ENCODE measurements around the gene RAMP1.
"Not testable (repeated sequence)": the region's sequence is repeated elsewhere in the genome, so short reads cannot be mapped to it uniquely, and the experiment has no call there.

Gene RAMP1

DNA sequence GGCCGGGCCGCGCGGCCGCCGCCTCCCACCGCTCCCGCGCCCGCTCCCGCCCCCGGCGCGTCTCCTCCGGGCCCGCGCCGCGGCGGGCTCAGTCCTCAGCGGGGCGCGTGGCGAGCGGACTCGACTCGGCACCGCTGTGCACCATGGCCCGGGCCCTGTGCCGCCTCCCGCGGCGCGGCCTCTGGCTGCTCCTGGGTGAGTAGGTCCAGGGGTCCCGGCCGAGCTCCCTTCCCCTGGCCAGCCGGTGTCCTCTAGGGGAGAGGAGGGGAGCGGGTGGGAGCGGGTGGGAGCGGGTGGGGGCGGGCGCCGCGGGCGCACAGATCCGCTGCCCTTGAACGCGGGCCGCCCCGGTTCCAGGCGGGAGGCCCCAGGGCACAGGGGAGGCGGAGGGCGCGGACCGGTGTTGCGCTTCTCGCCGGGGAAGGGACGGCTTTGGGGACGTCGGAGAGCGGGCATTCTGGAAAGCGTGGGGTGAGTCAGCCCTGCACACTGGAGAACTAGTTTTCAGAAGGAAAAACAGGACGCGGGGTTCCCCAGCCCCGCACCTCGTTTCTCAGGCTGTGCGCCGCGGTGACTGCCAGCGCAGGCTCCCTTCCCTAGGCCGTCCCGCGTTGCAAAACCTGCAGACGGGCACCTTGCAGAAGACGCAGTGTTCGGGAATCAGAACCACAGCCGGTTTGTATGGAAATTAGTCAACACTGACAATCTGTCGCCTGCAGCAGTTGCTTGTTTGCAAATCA lies at the start of gene RAMP1:
Gene RAMP1 (plus strand): TSS at position 91 of the 740 bp plus-strand sequence. CDS start 53 bp downstream, at position 144.
- DNase-seq = no peak

DNA sequence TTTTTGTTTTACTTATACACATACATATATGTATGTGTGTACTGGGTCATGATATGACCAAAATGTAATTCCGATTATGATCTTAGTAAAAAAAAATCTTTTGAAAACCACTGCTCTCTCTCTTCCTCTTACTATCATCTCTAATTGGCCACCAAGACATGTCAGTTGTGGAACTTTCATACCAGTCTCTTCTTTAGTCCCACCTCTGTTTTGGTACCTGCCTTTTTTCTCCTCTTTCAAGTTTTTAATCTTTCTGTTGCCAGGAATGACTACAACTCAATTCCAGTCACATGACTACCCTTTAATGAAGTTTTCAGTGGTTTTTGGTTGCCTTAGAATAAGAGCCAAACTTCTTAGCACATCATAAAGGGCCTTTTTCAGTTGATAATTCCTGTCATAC lies 43.8 kb upstream of the RAMP1 start:
- no peak for DNase-seq

DNA sequence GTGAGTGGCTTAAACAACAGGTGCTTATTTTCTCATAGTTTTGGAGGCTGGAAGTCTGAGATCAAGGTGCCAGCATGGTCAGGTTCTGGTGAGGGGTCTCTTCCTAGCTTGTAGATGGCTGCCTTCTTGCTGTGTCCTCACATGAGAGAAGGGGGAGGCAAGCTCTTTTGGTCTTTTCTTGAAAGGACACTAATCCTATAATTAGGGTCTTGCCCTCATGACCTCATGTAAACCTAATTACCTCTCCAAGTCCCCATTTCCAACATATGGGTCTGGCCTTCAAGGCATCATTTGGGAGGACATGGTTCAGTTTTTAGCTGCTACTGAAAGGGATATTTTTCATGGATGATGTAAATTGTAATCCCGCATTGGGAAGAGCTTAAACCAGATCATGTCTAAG lies 42.9 kb upstream of the RAMP1 start:
- no peak for DNase-seq

DNA sequence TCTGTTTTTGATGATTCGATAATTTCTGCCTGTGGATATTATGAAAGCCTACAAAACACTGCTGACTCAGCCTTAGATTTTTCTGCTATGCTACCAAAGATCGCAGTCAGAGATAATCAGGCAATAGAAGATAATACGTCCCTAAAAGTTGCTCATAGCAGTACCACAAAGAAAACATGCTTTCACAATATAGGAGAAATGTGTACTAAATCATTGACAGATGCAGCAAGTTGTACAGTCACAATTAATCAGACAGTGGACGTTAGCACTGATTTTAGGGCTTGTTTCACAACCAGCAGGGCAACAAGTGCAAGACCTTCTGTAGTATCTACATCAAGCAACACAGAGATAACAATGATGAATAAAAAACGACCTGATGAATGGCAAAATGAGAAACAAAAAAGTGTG lies 41.4 kb upstream of the RAMP1 start:
- DNase-seq = no peak

DNA sequence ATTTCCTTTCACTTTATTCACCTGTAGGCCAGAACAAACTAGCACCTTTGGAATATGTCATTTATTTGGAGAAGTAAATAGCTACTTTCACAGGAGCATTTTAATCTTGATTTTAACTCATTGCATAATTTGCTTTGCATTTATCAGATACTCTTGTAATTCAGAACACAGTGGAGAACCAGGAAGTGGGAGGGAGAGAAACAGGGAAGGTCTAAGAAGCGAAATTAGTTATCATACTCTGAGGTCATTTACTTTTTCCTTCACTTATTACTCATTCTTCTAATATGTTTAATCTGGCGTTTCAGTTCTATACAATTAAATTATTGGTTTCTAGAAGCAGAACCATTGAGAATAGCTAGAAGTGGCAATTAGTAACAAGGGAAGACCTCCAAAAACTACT lies 40.2 kb upstream of the RAMP1 start:
- DNase-seq = no peak

DNA sequence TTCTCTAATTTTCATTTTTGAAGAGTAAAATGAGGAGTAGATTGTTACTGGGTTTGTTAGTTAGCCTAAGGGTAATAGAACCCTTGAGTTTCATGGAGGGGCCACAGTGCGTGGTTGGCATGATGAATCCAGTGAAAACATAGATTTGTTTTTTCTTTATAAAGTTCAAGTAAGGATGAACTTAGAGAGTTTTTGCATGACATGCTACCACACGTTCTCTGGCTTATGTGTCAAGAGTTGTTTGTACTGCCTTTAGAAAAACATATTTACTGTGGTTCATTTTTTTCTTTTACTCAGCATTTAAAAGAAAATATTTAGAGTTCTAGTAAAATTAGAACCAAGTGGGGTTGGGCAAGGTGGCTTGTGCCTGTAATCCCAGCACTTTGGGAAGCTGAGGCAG lies 39.0 kb upstream of the RAMP1 start:
- DNase-seq = no peak

DNA sequence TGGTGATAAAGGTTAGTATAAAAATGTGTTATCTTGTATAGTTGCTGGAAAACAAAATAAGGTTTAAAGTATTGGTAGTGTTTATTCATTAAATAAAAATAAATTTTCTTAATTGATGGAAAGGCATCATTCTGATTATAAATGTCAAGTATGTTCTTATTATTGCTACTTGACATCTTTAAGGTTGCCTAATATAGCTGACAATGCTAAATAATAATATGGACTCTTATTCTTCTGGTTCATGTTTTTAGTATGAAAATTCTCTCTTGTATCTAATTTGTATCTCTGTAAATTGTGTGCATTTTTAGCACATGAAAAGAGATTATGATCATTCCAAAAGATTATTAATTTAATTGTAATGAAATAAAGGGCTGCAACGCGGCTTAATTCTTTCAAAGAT lies 35.9 kb upstream of the RAMP1 start:
- DNase-seq = no peak

DNA sequence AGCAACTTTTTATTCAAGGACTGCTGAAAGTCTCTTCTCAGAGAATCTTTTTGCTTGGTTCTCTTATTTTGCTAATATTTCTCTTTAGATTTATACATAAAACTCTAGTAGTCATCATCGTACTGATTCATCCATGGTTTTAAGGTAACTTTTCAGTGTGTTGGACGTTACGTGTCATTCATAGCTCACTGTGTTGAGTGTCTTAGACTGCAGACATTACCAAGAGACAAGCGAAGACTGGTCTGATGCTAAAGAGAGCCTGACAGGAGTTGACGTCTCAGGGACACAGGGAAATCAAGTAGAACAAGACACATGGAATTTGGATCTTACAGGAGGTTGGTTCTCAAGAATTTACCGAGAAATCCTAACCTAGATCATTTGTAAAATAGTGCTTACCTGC lies 35.3 kb upstream of the RAMP1 start:
- no peak for DNase-seq

DNA sequence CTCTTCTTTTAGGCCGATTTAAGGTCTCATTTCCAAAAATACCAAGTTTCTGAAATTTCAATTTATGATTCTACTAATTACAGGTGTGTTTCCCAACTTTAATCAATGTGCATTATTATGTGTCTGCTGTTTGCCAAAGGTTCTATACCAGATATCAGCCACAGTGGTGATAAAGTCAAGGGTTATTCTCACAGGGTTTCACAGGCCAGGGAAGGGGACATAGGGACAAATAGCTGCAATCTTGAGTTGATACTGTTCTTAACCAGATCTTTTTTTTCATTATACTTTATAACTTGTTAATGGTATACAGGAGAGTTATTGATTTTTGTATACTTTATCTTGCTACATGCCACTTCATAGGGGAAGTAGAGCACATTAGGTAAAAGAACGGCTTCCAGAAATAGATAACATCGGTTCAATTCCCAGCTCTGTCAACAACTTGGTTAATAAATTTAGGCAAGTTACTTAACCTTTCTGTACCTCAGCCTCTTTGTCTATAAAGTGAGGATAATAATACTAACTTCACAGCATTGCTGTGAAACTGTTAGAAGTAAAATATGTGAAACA lies 31.9 kb upstream of the RAMP1 start:
- DNase-seq = no peak

DNA sequence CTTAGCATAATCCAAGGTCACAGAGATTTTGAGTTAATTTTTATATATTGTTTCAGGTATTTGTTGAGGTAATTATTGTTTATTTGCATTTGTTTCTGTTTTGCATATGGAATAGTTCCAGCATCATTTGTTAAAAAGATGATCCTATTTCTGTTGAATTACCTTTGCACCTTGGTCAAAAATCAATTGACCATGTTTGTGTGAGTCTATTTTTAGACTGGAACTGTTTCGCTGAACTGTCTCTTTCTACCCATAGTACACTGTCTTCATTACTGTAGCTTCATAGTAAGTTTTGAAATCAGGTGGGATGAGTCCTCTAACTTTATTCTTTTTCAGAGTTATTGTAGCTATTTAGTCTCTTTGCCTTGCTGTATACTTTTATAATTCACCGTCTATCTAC lies 28.9 kb upstream of the RAMP1 start:
- no peak for DNase-seq

DNA sequence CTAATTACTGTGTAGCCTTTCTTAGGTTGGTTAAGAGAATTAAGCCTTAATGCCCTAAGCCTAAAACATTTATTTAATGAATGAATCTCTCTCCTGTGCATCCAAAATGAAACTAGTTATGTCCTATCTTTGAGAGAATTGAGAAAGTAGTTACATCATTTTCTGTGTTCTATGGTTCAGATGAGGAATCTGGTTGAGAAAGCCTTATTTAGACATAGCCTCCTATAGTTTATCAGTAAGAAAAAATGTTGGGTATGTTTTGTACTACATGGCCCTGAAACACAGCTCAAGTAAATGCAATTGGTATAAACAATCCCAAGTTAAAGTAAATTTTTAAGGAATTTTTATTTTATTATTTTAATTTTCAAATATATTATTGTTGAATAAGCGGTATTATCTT lies 25.9 kb upstream of the RAMP1 start:
- DNase-seq = no peak

DNA sequence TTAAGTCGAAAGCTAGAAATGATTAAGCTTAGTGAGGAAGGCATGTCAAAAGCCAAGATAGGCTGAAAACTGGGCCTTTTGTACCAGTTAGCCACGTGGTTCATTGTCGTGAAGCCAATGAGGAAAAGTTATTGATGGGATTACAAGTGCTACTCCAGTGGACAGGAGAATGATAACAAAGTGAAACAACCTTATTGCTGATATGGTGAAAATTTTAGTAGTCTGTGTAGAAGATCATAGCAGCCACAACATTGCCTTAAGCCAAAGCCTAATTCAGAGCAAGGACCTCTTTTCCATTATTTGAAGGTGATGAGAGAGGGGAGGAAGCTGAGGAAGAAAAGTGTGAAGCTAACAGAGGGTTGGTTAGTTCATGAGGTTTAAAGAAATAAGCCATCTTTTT lies 24.1 kb upstream of the RAMP1 start:
- no peak for DNase-seq

DNA sequence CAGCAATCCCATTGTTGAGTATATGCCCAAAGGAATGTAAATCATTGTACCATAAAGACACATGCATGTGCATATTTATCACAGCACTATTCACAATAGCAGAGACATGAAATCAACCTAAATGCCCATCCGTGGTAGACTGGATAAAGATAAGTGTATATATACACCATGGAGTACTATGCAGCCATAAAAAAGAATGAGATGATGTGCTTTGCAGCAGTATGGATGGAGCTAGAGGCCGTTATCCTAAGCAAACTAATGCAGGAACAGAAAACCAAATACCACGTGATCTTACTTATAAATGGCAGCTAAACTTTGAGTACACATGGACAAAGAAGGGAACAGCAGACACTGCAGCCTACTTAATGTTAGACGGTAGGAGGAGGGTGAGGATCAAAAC lies 18.4 kb upstream of the RAMP1 start:
- no peak for DNase-seq

DNA sequence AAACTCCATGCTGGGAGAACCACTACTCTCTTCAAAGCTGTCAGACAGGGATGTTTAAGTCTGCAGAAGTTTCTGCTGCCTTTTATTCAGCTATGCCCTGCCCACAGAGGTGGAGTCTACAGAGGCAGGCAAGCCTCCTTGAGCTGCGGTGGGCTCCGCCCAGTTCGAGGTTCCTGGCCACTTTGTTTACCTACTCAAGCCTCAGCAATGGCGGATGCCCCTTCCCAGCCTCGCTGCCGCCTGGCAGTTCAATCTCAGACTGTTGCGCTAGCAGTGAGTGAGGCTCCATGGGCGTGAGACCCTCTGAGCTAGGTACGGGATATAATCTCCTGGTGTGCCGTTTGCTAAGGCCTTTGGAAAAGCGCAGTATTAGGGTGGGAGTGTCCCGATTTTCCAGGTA lies 10.5 kb upstream of the RAMP1 start:
- DNase-seq = not testable (repeated sequence)

DNA sequence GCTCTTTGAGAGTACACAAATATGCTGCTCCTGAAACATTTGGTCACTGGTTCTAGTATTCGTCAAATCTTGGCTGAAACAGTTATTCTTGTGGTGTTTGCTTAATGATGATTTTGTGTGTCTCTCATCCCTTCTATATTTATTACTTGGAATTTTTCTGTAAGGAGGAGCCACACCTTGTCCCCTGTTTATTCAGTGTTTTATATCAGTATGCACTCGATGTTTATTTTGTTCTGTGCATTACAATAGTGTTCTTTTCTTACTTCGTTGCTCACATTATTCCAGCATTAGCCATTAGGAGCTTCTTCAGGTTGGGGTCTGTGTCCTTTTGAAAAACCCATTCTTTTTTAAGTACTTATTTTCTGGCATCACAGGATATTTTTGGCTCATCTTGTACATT lies 5.1 kb upstream of the RAMP1 start:
- no peak for DNase-seq

DNA sequence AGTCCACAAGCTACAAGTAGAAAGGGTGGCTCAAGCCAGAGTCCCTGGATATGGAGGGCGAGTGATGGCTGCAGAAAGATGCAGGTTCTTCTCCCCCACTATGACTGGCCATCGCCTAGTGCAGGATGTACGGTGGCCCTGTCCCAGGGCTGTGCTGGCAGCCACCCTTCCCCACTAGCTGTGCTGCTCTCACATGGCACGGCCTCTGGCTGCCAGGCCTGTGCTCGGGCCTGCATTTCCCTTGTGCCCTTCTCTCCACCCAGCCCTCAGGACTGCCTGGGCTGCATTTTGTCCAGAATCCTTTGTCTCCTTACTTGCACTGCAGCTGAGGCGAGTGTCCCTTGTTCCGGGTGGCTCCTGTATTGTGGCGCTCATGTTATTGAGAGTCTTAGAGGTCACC lies 1.6 kb upstream of the RAMP1 start:
- no peak for DNase-seq

DNA sequence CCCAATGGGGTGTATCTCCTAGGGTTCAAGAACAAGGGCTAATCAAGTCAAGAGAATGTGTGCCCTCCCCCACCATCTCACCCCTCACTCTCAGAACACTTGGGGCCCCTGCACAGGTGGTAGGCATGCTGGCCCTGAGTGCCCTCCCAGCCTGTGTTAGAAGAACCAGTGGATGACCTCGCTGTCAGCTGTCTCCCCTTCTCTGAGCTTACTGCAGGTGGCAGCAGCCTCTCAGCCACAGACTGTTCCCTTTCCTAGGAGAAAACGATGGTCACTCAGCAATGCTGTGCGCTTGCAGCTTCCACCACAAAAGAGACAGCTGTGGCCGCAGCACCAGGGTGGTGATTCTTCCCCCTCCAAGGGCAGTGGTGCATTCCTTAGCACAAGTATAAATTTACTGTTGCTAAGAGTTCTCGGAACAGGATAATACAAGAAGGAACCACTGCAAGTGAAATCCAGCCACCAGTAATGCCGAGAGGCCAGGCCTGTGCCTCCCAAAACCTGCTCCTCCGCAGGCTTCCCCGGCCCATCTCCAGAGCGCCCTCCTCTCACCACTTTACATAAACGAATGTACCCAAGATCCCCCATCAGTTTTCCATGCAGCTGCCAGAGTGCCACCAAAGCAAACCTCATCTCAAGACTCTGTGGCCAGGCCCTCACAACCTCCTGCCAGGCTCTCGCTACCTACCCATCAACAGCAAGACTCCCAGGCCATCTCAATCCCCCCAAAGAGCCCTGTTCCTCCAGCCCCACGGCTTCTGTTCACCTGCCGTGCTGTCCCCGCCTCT lies 935 bp upstream of the RAMP1 start:
- DNase-seq = peak; percentile 16 to 59

DNA sequence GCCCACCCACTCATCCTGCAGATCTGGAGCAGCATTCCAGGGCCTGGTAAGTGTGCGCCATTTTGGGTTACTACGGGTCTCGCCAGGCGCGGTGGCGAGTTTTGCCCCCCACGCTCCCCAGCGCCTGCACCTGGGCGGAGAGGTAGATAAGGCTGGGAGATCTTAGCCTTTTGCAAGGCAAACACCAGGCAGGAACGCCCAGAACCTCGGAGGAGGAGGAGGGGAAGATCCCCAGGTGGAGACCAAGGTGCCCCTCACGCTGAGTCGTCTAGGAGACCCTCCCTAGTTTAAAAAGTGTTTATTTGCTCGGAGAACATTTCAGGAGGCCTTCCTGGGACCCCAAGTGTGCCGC lies 365 bp upstream of the RAMP1 start:
- DNase-seq = no peak

DNA sequence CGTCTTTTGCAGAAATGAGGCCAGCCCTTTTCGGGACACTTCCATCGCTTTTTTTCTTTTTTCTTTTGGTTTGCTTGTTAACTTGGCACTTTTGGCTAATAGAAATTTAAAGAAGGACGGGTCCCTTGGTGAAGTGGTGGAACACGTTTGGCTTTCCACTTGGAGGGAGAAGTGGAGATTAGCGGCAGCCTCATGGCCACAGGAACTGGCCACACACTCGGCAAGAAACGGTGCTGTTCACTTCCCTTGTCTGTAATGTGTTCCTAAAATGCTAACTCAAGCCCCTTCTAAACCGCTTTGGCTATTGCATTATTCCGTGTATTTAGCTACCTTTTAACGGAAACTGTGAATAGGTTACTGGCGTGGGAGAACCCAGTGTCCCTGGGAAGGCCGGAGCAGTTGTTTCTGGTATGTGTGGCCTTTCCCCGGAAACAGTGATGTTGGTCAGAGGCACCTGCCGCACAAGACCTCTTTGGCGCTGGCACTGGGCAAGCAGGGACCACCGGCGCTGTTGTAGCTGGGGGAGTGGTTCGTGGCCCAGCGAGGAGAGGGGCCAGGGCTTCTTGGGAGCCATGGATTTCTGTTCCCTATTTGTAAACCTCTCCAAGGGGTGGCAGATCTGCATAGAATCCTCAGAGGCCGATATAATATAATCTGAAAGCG lies 981 bp downstream of the RAMP1 start:
- DNase-seq = no peak

DNA sequence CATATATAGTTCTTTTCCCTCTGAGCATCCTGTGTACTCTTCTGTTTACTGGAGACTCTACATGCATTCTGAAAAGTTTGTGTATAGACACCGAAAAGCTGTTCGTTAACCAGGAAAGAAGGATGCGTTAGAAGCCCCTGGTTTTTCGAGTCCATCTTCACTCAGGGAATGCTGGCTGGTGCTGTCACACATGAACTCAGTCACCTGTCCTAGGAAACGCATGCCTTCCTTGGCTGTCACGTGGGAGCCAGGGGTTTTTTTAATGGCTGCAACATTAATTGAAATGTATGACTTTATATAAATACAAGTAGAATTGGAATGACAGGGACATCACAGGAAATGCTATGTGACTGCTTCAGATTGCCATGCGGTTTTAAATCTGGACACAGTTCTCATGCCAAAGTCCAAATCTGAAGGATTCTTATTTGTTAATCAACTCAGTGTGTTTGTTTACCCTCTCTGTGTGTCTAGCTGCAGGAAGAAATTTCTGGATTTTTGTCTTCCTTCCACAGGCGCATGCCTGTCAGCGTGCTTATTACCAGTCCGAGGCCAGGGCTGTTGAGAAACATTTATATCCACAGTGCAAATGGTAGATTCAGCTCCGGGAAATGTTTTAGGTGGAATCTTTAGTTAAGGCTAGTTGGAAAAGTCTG lies 2.6 kb downstream of the RAMP1 start:
- DNase-seq = no peak

DNA sequence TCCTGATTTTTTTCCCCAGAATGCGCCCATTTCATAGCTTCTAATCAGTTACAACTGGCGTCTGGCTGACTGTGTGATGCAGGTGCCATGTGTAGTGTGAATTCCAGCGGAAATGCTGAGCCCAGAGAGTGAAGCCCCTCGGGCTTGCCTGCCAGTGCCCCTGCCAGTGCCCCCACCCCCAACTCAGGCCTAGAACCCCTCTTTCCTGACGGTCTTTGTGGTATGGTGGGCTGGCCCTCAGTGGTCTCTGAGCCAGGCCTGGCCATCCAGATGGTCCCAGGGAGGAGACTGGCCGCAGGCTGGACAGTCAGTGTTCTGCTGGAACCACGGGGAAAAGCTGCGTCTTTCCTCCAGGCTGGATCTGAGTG lies 3.1 kb downstream of the RAMP1 start:
- no peak for DNase-seq

DNA sequence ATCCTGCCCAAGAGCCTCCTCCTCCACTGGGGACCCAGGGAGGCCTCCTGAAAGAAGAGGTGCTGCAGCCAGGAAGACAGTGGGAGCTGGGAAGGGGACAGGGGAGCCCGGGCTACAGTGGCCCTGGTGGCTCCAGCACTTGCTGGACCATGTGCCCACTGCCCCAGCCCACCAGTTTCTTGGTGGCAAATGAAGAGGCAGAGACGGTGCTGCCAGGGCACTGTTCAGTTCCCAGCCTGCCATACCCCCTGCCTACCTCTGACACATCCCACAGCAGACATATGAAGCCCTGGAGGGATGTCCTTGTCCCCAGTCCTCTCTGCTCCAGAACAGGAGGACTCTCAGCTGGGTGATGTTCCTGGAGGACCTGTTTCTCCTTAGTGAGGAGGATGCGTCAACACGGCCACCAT lies 3.7 kb downstream of the RAMP1 start:
- no peak for DNase-seq

DNA sequence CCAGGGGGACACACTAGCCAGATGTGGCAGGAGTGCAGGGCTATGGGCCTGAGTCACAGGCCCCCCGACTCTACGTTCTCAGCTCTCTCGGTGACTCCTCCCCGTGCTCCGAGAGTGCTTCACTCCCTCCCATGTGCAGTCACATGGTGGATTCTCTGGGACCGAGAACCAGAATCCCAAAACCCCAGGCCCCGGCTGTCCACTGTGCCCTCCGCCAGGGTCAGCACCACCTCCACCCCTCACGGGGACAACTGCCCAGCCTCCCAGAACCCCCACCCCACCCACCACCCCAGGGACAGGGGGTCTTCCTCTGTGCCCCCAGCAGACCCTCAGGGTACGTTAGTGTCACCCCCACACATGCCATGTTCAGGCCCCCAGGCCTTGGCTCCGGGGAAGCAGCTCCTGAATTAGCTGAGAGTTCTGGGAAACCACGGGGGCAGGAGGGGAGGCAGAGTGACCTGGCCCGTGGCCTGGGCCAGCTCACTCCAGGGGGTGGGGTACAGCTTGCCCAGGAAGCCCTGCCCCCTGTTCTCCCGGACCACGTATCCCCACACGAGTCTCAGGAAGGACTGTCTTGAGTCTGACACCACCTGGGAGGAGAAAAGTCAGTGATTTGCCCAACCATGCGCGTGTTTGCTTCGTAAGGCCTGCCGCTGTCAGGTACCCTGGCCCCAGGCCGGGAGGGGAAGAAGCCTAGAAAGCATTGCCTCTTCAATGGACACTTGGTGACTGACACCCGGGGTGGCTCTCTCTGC lies 4.4 kb downstream of the RAMP1 start:
- no peak for DNase-seq
